K562 (cell line): ENCODE data around the gene GALR1. TPM values are rescaled to one million over a fixed set of nuclear protein-coding genes. Genes with fewer than 3 reads are reported as not detected.

ENCODE experiments used
- ATAC-seq: fragments of 200-7000 bp; cut with Tn5 transposase; 3 replicates; pipeline ENCODE4 v1.9.1; 2020; ENCODE audit warnings: moderate library complexity
- BruUV-seq: library from RNA; stranded (reverse); fragments of 400-500 nt; replicated peaks from 2 replicates; lab custom pipeline; 2021; lab: Mats Ljungman, UMichigan
- CTCF ChIA-PET: fragments of 300-600 bp; formaldehyde crosslinking; extraction: SDS; loops from one replicate; lab custom pipeline; 2021; ENCODE audit warnings: low intra/inter-chr PET ratio; lab: Yijun Ruan, JAX
- POLR2A ChIA-PET: fragments of 300-600, 350-650 bp; sonication (Branson Sonifier 250); formaldehyde crosslinking; extraction: SDS; loops from one replicate; lab custom pipeline; 2021; ENCODE audit warnings: antibody characterized with exemption, inconsistent platforms; lab: Yijun Ruan, JAX
- DNase-seq, 4 experiments: peaks; one replicate each; pipeline versions ENCODE4 v3.0.0 to v3.0.0-alpha.2; 2011 to 2018; ENCODE audit warnings: low spot score in 3 of 4, mixed read lengths in 3 of 4; ENCODE audit errors: extremely low read depth in 1 of 4
- FAIRE-seq: peaks from 2 replicates; lab custom pipeline; 2011; peaks lifted over from hg19 to GRCh38; lab: Jason Lieb, UNC
- H2AFZ ChIP-seq: 2 replicates; pipeline ENCODE4 v1.6.0; 2011; ENCODE audit warnings: low read depth, low read length, control low read depth, inconsistent platforms
- H3K27ac ChIP-seq: fragments of 200-600 bp; 3 replicates; pipeline ENCODE4 v1.8.0; 2011; ENCODE audit warnings: low read depth, mild to moderate bottlenecking, control low read depth, inconsistent platforms, low read length, moderate library complexity, mixed read lengths; ENCODE audit errors: extremely low read depth
- H3K27me3 ChIP-seq, 2 experiments: fragments of 300-600 bp in 1 of 2; 2 replicates in 1 of 2; 3 replicates in 1 of 2; pipeline versions ENCODE4 v1.6.0 to v1.8.0; 2011; ENCODE audit warnings: inconsistent platforms in 2 of 2, low read length in 2 of 2, mild to moderate bottlenecking in 1 of 2, mixed read lengths in 1 of 2, moderate library complexity in 1 of 2; ENCODE audit not compliant: control insufficient read depth in 2 of 2, insufficient read depth in 2 of 2
- H3K36me3 ChIP-seq: fragments of 300-600 bp; 3 replicates; pipeline ENCODE4 v1.8.0; 2011; ENCODE audit warnings: mild to moderate bottlenecking, low read length, inconsistent platforms; ENCODE audit not compliant: control insufficient read depth, insufficient read depth
- H3K4me1 ChIP-seq, 2 experiments: fragments of 200-600 bp in 1 of 2; replicated peaks in 1 of 2; 2 replicates in 1 of 2; 3 replicates in 1 of 2; pipeline versions ENCODE4 v1.5.1 to v1.8.0; 2011; ENCODE audit warnings: inconsistent platforms in 2 of 2, low read length in 2 of 2, mild to moderate bottlenecking in 1 of 2, mixed read lengths in 1 of 2, moderate library complexity in 1 of 2; ENCODE audit not compliant: control insufficient read depth in 2 of 2, insufficient read depth in 2 of 2
- H3K4me2 ChIP-seq: 2 replicates; pipeline ENCODE4 v1.6.1; 2011; ENCODE audit warnings: low read length, control low read depth, inconsistent platforms, mixed read lengths; ENCODE audit not compliant: insufficient read depth
- H3K4me3 ChIP-seq: fragments of 200-600 bp; sonication (generic), shearing (Covaris generic); 2 replicates; pipeline ENCODE4 v1.5.1; 2016; ENCODE audit warnings: control low read depth, inconsistent platforms
- H3K79me2 ChIP-seq: fragments of 200-600 bp; 3 replicates; pipeline ENCODE4 v1.8.0; 2011; ENCODE audit warnings: low read length, inconsistent platforms; ENCODE audit not compliant: control insufficient read depth, insufficient read depth
- H3K9ac ChIP-seq, 2 experiments: 2 replicates each; pipeline versions ENCODE4 v1.6.0 to v1.6.1; 2011; ENCODE audit warnings: low read depth in 2 of 2, low read length in 2 of 2, control low read depth in 1 of 2, inconsistent platforms in 1 of 2, mild to moderate bottlenecking in 1 of 2, mixed read lengths in 1 of 2; ENCODE audit not compliant: insufficient read depth in 1 of 2
- H3K9me1 ChIP-seq: one replicate; pipeline ENCODE4 v1.6.0; 2011; ENCODE audit warnings: inconsistent platforms, mild to moderate bottlenecking, low read length, moderate library complexity; ENCODE audit not compliant: control insufficient read depth, insufficient read depth
- H3K9me3 ChIP-seq: replicated peaks from 2 replicates; pipeline ENCODE4 v1.5.1; 2011; ENCODE audit warnings: low read depth, low read length, inconsistent platforms; ENCODE audit not compliant: control insufficient read depth, insufficient read depth
- H4K20me1 ChIP-seq: replicated peaks from 2 replicates; pipeline ENCODE4 v1.6.1; 2011; ENCODE audit warnings: low read length, inconsistent platforms, mixed read lengths; ENCODE audit not compliant: control insufficient read depth, insufficient read depth
- CREB3 ChIP-seq: fragments of 450-650 bp; conservative IDR thresholded peaks from 2 replicates; pipeline ENCODE4 v1.6.1; 2016; ENCODE audit warnings: missing genetic modification characterization, low read depth, mild to moderate bottlenecking, missing compliant biosample characterization, moderate library complexity
- KLF13 ChIP-seq: fragments of 450-650 bp; IDR thresholded peaks from 2 replicates; pipeline ENCODE4 v1.6.1; 2016; ENCODE audit warnings: missing genetic modification characterization, low read depth, mild to moderate bottlenecking, missing compliant biosample characterization, moderate library complexity, borderline replicate concordance
- MBD1 ChIP-seq: fragments of 250-450 bp; sonication (Bioruptor Pico); IDR thresholded peaks from 2 replicates; pipeline ENCODE4 v1.8.0; 2022; ENCODE audit warnings: inconsistent platforms
- NFYB ChIP-seq: IDR thresholded peaks from 2 replicates; pipeline ENCODE4 v1.6.1; 2011; ENCODE audit warnings: mild to moderate bottlenecking, moderate library complexity; ENCODE audit not compliant: insufficient read length; ENCODE audit errors: extremely low read depth
- RBBP5 ChIP-seq: fragments of 200-600 bp; sonication (generic); IDR thresholded peaks from 2 replicates; pipeline ENCODE4 v1.6.1; 2012; ENCODE audit warnings: borderline replicate concordance, mild to moderate bottlenecking, low read length, control low read depth, inconsistent platforms; ENCODE audit not compliant: insufficient read depth, poor library complexity, severe bottlenecking
- SRSF9 ChIP-seq: fragments of 200-400 bp; formaldehyde crosslinking; IDR thresholded peaks from 2 replicates; pipeline ENCODE4 v1.6.1; 2017; ENCODE audit warnings: low read depth, low read length, borderline replicate concordance
- TCFL5 ChIP-seq: fragments of 250-450 bp; sonication (Bioruptor Pico); conservative IDR thresholded peaks from 2 replicates; pipeline ENCODE4 v1.6.1; 2021; ENCODE audit warnings: mild to moderate bottlenecking, moderate library complexity, matching md5 sums
- TRIM28 ChIP-seq: fragments of 450-650 bp; IDR thresholded peaks from 2 replicates; pipeline ENCODE4 v1.6.1; 2017
- ZBTB33 ChIP-seq: sonication (generic); formaldehyde crosslinking; IDR thresholded peaks from 2 replicates; pipeline ENCODE4 v1.8.1; 2023; ENCODE audit warnings: mild to moderate bottlenecking, missing genetic modification reagents
- ZNF699 ChIP-seq: fragments of 250-450 bp; sonication (Bioruptor Pico); IDR thresholded peaks from 2 replicates; pipeline ENCODE4 v1.8.0; 2021; ENCODE audit warnings: mild to moderate bottlenecking, moderate library complexity; ENCODE audit not compliant: insufficient replicate concordance
- WGBS: fragments of 100-300 bp; shearing (Covaris generic); methylation state at CpG from one replicate; pipeline ENCODE4 v1.1.6; 2016; ENCODE audit warnings: low coverage, mixed read lengths; ENCODE audit not compliant: insufficient coverage; ENCODE audit errors: missing lambda C conversion rate; 5-methylcytosine and 5-hydroxymethylcytosine counted together
- in situ Hi-C: fragments of 300-500 bp; cut with MboI; formaldehyde crosslinking; loops from 4 replicates; pipeline ENCODE4 v1.15.0; 2018; ENCODE audit warnings: inconsistent platforms, mixed read lengths
- intact Hi-C: fragments of 100-400 bp; cut with micrococcal nuclease; formaldehyde crosslinking; loops from 2 replicates; pipeline ENCODE4 v1.14.2; 2022
- polyA plus RNA-seq, 8 experiments: library from polyadenylated mRNA; depleted of rRNA in 4 of 8; stranded (reverse) in 5 of 8; unstranded in 3 of 8; fragments of >200 nt; fragmentation: Nextera tagmentation in 2 of 8; fragmentation: Illumina TruSeq in 1 of 8; extraction: Ambion mirVana in 2 of 8; extraction: Trizol in 1 of 8; gene quantifications; 2 replicates each; pipeline versions ENCODE4 v1.2.1 to v1.2.3, GENCODE V29; 2011 to 2014; ENCODE audit warnings: inconsistent platforms in 1 of 8, missing spikeins in 1 of 8
- total RNA-seq, 7 experiments: library from RNA; depleted of rRNA in 6 of 7; stranded (reverse); fragments of >200 nt in 6 of 7; fragmentation: Illumina TruSeq in 2 of 7; extraction: Trizol in 2 of 7; gene quantifications; 2 replicates each; pipeline versions ENCODE4 v1.2.1 to v1.2.3, GENCODE V29; 2011 to 2021; ENCODE audit warnings: low replicate concordance in 1 of 7

GALR1 gene
- total and polyA plus RNA-seq, 9 of the 15 experiments (the other 6 are each of a cell fraction or from before 2014, with no cell fraction given) = not detected

GRCh38 chr18:77263466-77263763, 13.8 kb downstream of the GALR1 start:
- no peak overlapping the region for H3K27ac ChIP-seq
- WGBS = 0% methylated on average over 3 of the region's 3 CpGs
- H4K20me1 ChIP-seq = no peaks in the 10 kb centered on the region
- POLR2A ChIA-PET = no interaction called here
- in situ Hi-C loops = no loop called here
- CTCF ChIA-PET = no interaction called here
- H3K9ac ChIP-seq = no peak overlapping the region
- no peak overlapping the region for H2AFZ ChIP-seq
- DNase-seq = no peak
- no peaks in the 10 kb centered on the region for H3K79me2 ChIP-seq
- ATAC-seq = no peak
- no peak for FAIRE-seq
- no peaks in the 10 kb centered on the region for H3K36me3 ChIP-seq
- intact Hi-C loops = no loop called here
- no peaks in the 10 kb centered on the region for H3K9me3 ChIP-seq
- H3K9me1 ChIP-seq = no peaks in the 10 kb centered on the region
- BruUV-seq = no TSS peak
- H3K4me1 ChIP-seq = no peaks in the 10 kb centered on the region
- no peak overlapping the region for H3K4me3 ChIP-seq
- H3K4me2 ChIP-seq = no peak overlapping the region
- H3K27me3 ChIP-seq = no peaks in the 10 kb centered on the region
- TF ChIP-seq TRIM28 (no peak), SRSF9 (no peak), MBD1 (no peak), RBBP5 (no peak), ZBTB33 (CRISPR knock-in tag) (no peak), NFYB (no peak), CREB3 (tag) (no peak), ZNF699 (no peak), KLF13 (tag) (no peak), TCFL5 (CRISPR knock-in tag) (no peak)
